HepG2 (cell line): ENCODE measurements around the gene ING1. TPM values are rescaled to one million over a fixed set of nuclear protein-coding genes. Genes with fewer than 3 reads are reported as not detected.
A peak's percentile ranks its signal among the peaks of the same experiment; 100 is the strongest.

Source experiments
- ATAC-seq: fragments of 200-7000 bp; cut with Tn5 transposase; 3 replicates; pipeline ENCODE4 v1.9.1; 2020; ENCODE audit warnings: mild to moderate bottlenecking, moderate library complexity
- BruUV-seq: library from RNA; stranded (reverse); fragments of 400-500 nt; replicated peaks from 2 replicates; lab custom pipeline; 2021; lab: Mats Ljungman, UMichigan
- CTCF ChIA-PET: fragments of 300-600 bp; formaldehyde crosslinking; extraction: SDS; loops from one replicate; lab custom pipeline; 2021; ENCODE audit warnings: low total read pairs, inconsistent platforms, low intra/inter-chr PET ratio; lab: Yijun Ruan, JAX
- POLR2A ChIA-PET: fragments of 350-600 bp; sonication (Branson Sonifier 250); formaldehyde crosslinking; loops from one replicate; lab custom pipeline; 2020; ENCODE audit warnings: antibody characterized with exemption, inconsistent platforms; lab: Yijun Ruan, JAX
- DNase-seq: peaks from one replicate; pipeline ENCODE4 v3.0.0-alpha.2; 2015; ENCODE audit warnings: low spot score
- FAIRE-seq: peaks from 3 replicates; lab custom pipeline; 2011; peaks lifted over from hg19 to GRCh38; lab: Jason Lieb, UNC
- H2AFZ ChIP-seq: one replicate; pipeline ENCODE4 v1.6.1; 2011; ENCODE audit warnings: low read length, inconsistent platforms
- H3K27ac ChIP-seq: fragments of 300-600 bp; 3 replicates; pipeline ENCODE4 v1.8.0; 2011; ENCODE audit warnings: mixed run types, mild to moderate bottlenecking, mixed read lengths, low read length, inconsistent platforms; ENCODE audit not compliant: insufficient read depth; ENCODE audit errors: extremely low read length
- H3K27me3 ChIP-seq, 2 experiments: fragments of 200-600 bp in 1 of 2; 2 replicates in 1 of 2; 3 replicates in 1 of 2; pipeline versions ENCODE4 v1.6.0 to v1.8.0; 2011; ENCODE audit warnings: low read length in 2 of 2, mild to moderate bottlenecking in 2 of 2, moderate library complexity in 2 of 2, inconsistent platforms in 1 of 2; ENCODE audit not compliant: insufficient read depth in 2 of 2, control insufficient read depth in 1 of 2
- H3K36me3 ChIP-seq, 2 experiments: fragments of 200-600 bp in 1 of 2; replicated peaks in 1 of 2; 2 replicates in 1 of 2; 3 replicates in 1 of 2; pipeline versions ENCODE4 v1.5.1 to v1.8.0; 2011; ENCODE audit warnings: low read length in 2 of 2, inconsistent platforms in 1 of 2; ENCODE audit not compliant: insufficient read depth in 2 of 2, control insufficient read depth in 1 of 2
- H3K4me1 ChIP-seq: 2 replicates; pipeline ENCODE4 v1.5.1; 2012; ENCODE audit warnings: low read length, inconsistent platforms; ENCODE audit not compliant: insufficient read depth
- H3K4me2 ChIP-seq: 2 replicates; pipeline ENCODE4 v1.6.0; 2011; ENCODE audit warnings: low read depth, low read length, inconsistent platforms
- H3K4me3 ChIP-seq, 3 experiments: fragments of 200-600 bp in 1 of 3; sonication (generic), shearing (Covaris generic) in 1 of 3; replicated peaks in 1 of 3; 2 replicates each; pipeline ENCODE4 v1.5.1; 2011 to 2016; ENCODE audit warnings: low read length in 3 of 3, inconsistent platforms in 2 of 3, low read depth in 2 of 3, mild to moderate bottlenecking in 2 of 3, control low read depth in 1 of 3, mixed read lengths in 1 of 3; ENCODE audit not compliant: insufficient read depth in 1 of 3
- H3K79me2 ChIP-seq: one replicate; pipeline ENCODE4 v1.6.1; 2011; ENCODE audit warnings: low read length, inconsistent platforms; ENCODE audit not compliant: insufficient read depth
- H3K9ac ChIP-seq: 2 replicates; pipeline ENCODE4 v1.6.0; 2011; ENCODE audit warnings: mild to moderate bottlenecking, low read depth, low read length, inconsistent platforms; ENCODE audit not compliant: insufficient read depth
- H3K9me3 ChIP-seq: 2 replicates; pipeline ENCODE4 v1.5.1; 2012; ENCODE audit warnings: mild to moderate bottlenecking, low read length
- H4K20me1 ChIP-seq: 2 replicates; pipeline ENCODE4 v1.6.0; 2011; ENCODE audit warnings: inconsistent platforms, mild to moderate bottlenecking, low read length, moderate library complexity; ENCODE audit not compliant: insufficient read depth
- AGO1 ChIP-seq: fragments of 200-400 bp; formaldehyde crosslinking; IDR thresholded peaks from 2 replicates; pipeline ENCODE4 v1.6.1; 2017; ENCODE audit warnings: mild to moderate bottlenecking, low read depth, low read length, moderate library complexity; ENCODE audit not compliant: poor library complexity, severe bottlenecking
- KLF12 ChIP-seq: sonication (generic); formaldehyde crosslinking; IDR thresholded peaks from 2 replicates; pipeline ENCODE4 v1.4.0; 2020; ENCODE audit warnings: missing genetic modification reagents, borderline replicate concordance
- MAFG ChIP-seq: sonication (generic); formaldehyde crosslinking; IDR thresholded peaks from 2 replicates; pipeline ENCODE4 v1.5.1; 2020; ENCODE audit warnings: mild to moderate bottlenecking, missing genetic modification reagents
- MLLT10 ChIP-seq: sonication (generic); formaldehyde crosslinking; IDR thresholded peaks from 2 replicates; pipeline ENCODE4 v1.4.0; 2020; ENCODE audit warnings: missing genetic modification reagents
- NCOA1 ChIP-seq: sonication (generic); formaldehyde crosslinking; IDR thresholded peaks from 2 replicates; pipeline ENCODE4 v1.9.0; 2021; ENCODE audit warnings: missing genetic modification reagents
- PLRG1 ChIP-seq: fragments of 450-650 bp; conservative IDR thresholded peaks from 2 replicates; pipeline ENCODE4 v1.6.1; 2016
- POLR2A ChIP-seq, 2 experiments: IDR thresholded peaks; 2 replicates each; pipeline ENCODE4 v1.6.1; 2011; ENCODE audit warnings: low read depth in 2 of 2, low read length in 2 of 2, mild to moderate bottlenecking in 1 of 2, moderate library complexity in 1 of 2; ENCODE audit not compliant: insufficient read depth in 1 of 2
- TCF7 ChIP-seq: sonication (generic); IDR thresholded peaks from 2 replicates; pipeline ENCODE4 v1.6.1; 2016; ENCODE audit warnings: antibody characterized with exemption, low read depth
- TGIF2 ChIP-seq: IDR thresholded peaks from 2 replicates; pipeline ENCODE4 v1.6.1; 2016; ENCODE audit warnings: control low read depth, missing compliant biosample characterization
- ZBTB1 ChIP-seq: sonication (generic); formaldehyde crosslinking; IDR thresholded peaks from 2 replicates; pipeline ENCODE4 v1.4.0; 2020; ENCODE audit warnings: missing genetic modification reagents, borderline replicate concordance
- ZMYM3 ChIP-seq: sonication (generic); formaldehyde crosslinking; IDR thresholded peaks from 2 replicates; pipeline ENCODE4 v1.5.1; 2020; ENCODE audit warnings: mild to moderate bottlenecking, missing genetic modification reagents
- ZNF251 ChIP-seq: sonication (generic); formaldehyde crosslinking; IDR thresholded peaks from 2 replicates; pipeline ENCODE4 v1.9.0; 2021; ENCODE audit warnings: mild to moderate bottlenecking, missing genetic modification reagents
- ZNF335 ChIP-seq: sonication (generic); formaldehyde crosslinking; IDR thresholded peaks from 2 replicates; pipeline ENCODE4 v1.4.0; 2020; ENCODE audit warnings: missing genetic modification reagents
- ZSCAN21 ChIP-seq: sonication (generic); formaldehyde crosslinking; IDR thresholded peaks from 2 replicates; pipeline ENCODE4 v1.8.0; 2022; ENCODE audit warnings: mild to moderate bottlenecking, missing genetic modification reagents, moderate library complexity, borderline replicate concordance
- WGBS: methylation state at CpG from one replicate; pipeline ENCODE4 v1.1.6; 2017; ENCODE audit warnings: low lambda C conversion rate; 5-methylcytosine and 5-hydroxymethylcytosine counted together
- in situ Hi-C: cut with HindIII; loops from 2 replicates; pipeline ENCODE4 v1.10.0; 2017; ENCODE audit warnings: low pct_unique_long_range_greater_than_20kb; ENCODE audit not compliant: extremely low pct_ligation_motif_present
- intact Hi-C: fragments of 100-400 bp; cut with micrococcal nuclease; formaldehyde crosslinking; loops from one replicate; pipeline ENCODE4 v1.10.0; 2022; ENCODE audit not compliant: unreplicated experiment
- polyA plus RNA-seq, 8 experiments: library from polyadenylated mRNA; depleted of rRNA in 3 of 8; stranded (reverse) in 7 of 8; unstranded in 1 of 8; fragments of >200 nt; fragmentation: Illumina TruSeq in 4 of 8; extraction: Trizol in 4 of 8; gene quantifications; 2 replicates each; pipeline versions ENCODE4 v1.2.1 to v1.2.3, GENCODE V29; 2011 to 2016; ENCODE audit warnings: low read depth in 4 of 8, missing spikeins in 1 of 8, mixed read lengths in 1 of 8; ENCODE audit not compliant: insufficient read depth in 1 of 8
- total RNA-seq, 5 experiments: library from RNA; depleted of rRNA; stranded (reverse); fragments of >200 nt; fragmentation: Illumina TruSeq; extraction: Trizol; gene quantifications; 2 replicates each; pipeline ENCODE4 v1.2.3, GENCODE V29; 2016; ENCODE audit warnings: low read depth in 1 of 5
- TF ChIP-seq, protein P1 (sequence below): sonication (generic); formaldehyde crosslinking; IDR thresholded peaks from 2 replicates; pipeline ENCODE4 v1.5.1; 2020; ENCODE audit warnings: missing genetic modification reagents, mild to moderate bottlenecking, borderline replicate concordance
- TF ChIP-seq, protein P2 (sequence below): IDR thresholded peaks from 2 replicates; pipeline ENCODE4 v1.6.1; 2012; ENCODE audit warnings: low read depth, low read length, improper control_type of control experiment
- TF ChIP-seq, protein P3 (sequence below): sonication (generic); formaldehyde crosslinking; IDR thresholded peaks from 2 replicates; pipeline ENCODE4 v1.8.0; 2022; ENCODE audit warnings: low read depth, missing genetic modification reagents

ING1 gene
- total and polyA plus RNA-seq, 2 of the 13 experiments (the other 11 are each of a cell fraction or from before 2014, with no cell fraction given) = 8.1 to 16.1 TPM

DNA sequence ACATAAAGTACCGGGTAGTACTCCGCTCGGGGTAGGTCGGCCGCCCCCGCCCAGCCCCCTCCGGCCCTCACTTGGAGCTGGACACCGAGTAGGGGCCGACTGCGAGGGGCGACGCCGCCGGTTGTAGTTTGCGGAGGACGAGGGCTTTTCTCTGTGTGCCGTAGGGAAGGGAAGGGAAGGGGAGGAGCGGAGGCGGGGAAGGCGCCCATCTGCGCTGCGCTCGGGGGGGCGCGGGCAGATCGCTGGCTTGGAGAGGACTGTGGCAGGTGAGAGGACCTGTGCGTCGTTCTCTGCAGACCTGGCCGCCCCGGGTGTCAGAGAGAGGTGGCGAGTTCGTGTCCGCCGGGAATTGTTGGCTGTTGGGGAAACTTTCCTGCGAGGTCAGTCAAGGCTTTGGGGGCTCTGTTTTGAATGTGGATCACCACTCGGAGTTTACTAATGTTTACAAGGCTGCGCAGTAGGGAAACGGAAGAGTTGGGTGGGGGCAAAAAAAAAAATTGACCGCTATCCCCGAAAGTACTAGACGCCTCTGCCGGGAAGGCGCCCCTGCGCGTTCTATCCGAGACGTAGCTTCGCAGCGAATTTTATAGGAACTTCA is 1.4 kb downstream of the ING1 start (continued):
- TF ChIP-seq TCF7 = no peak
- TF ChIP-seq, protein P1, sequence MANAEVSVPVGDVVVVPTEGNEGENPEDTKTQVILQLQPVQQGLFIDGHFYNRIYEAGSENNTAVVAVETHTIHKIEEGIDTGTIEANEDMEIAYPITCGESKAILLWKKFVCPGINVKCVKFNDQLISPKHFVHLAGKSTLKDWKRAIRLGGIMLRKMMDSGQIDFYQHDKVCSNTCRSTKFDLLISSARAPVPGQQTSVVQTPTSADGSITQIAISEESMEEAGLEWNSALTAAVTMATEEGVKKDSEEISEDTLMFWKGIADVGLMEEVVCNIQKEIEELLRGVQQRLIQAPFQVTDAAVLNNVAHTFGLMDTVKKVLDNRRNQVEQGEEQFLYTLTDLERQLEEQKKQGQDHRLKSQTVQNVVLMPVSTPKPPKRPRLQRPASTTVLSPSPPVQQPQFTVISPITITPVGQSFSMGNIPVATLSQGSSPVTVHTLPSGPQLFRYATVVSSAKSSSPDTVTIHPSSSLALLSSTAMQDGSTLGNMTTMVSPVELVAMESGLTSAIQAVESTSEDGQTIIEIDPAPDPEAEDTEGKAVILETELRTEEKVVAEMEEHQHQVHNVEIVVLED (CRISPR knock-in tag) = no peak; the same call in 1 of the 2 replicates
- TF ChIP-seq, all 625 proteins: peak for 130

- CTCF ChIA-PET = no interaction called here
- no peak overlapping the region for H2AFZ ChIP-seq
- TF ChIP-seq, protein P2, sequence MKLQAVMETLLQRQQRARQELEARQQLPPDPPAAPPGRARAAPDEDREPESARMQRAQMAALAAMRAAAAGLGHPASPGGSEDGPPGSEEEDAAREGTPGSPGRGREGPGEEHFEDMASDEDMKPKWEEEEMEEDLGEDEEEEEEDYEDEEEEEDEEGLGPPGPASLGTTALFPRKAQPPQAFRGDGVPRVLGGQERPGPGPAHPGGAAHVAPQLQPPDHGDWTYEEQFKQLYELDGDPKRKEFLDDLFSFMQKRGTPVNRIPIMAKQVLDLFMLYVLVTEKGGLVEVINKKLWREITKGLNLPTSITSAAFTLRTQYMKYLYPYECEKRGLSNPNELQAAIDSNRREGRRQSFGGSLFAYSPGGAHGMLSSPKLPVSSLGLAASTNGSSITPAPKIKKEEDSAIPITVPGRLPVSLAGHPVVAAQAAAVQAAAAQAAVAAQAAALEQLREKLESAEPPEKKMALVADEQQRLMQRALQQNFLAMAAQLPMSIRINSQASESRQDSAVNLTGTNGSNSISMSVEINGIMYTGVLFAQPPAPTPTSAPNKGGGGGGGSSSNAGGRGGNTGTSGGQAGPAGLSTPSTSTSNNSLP = no peak; the same call in 1 of the 2 replicates
- TF ChIP-seq, protein P3, sequence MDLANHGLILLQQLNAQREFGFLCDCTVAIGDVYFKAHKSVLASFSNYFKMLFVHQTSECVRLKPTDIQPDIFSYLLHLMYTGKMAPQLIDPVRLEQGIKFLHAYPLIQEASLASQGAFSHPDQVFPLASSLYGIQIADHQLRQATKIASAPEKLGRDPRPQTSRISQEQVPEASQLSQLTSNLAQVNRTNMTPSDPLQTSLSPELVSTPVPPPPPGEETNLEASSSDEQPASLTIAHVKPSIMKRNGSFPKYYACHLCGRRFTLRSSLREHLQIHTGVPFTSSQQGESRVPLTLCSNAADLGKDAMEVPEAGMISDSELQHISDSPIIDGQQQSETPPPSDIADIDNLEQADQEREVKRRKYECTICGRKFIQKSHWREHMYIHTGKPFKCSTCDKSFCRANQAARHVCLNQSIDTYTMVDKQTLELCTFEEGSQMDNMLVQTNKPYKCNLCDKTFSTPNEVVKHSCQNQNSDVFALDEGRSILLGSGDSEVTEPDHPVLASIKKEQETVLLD (CRISPR knock-in tag) = no peak
- TF ChIP-seq MAFG (CRISPR knock-in tag) = no peak
- no peak for TF ChIP-seq AGO1
- TF ChIP-seq ZNF251 (CRISPR knock-in tag) = no peak
- no peak; a peak in 1 of 4 replicates for TF ChIP-seq POLR2A (IDR thresholded peaks at IDR 0.05; ENCODE audit: insufficient read depth in 1 of 2, low read depth in 2 of 2, low read length in 2 of 2)
- no peak; the same call in 1 of the 2 replicates for TF ChIP-seq KLF12 (CRISPR knock-in tag)
- TF ChIP-seq TGIF2 (CRISPR knock-in tag) = no peak
- no peak for TF ChIP-seq NCOA1
- no peak for TF ChIP-seq ZBTB1 (CRISPR knock-in tag)
- no peak for TF ChIP-seq PLRG1
- no peak for TF ChIP-seq ZNF335 (CRISPR knock-in tag)
- TF ChIP-seq ZMYM3 = no peak
- peak; percentile 48; the same call in 1 of the 2 replicates for TF ChIP-seq ZSCAN21 (CRISPR knock-in tag)
- TF ChIP-seq MLLT10 = no peak
Measured at GRCh38 chr13:110715395-110716246, 2.1 kb downstream of the ING1 start.

More at GRCh38 chr13:110715395-110716246, 2.1 kb downstream of the ING1 start:
- Histone ChIP-seq H3K9me3 (no peaks in the 10 kb centered on the region), H4K20me1 (peaks cover 30% of the 10 kb centered on the region), H3K9ac (peak overlapping the region; percentile 92), H3K27ac (peak overlapping the region; percentile 89), H3K4me2 (peak overlapping the region; percentile 73), H3K79me2 (peaks cover 60% of the 10 kb centered on the region), H3K36me3 (peaks cover 2 to 14% of the 10 kb centered on the region in 2 experiments; a peak in 3 of 5 replicates), H3K4me1 (peaks cover 16% of the 10 kb centered on the region), H3K27me3 (no peaks in the 10 kb centered on the region; a peak in 1 of 5 replicates), H3K4me3 (peak overlapping the region; percentile 76 to 98 (median 96))
- WGBS = under 1% methylated on average over 45 of the region's 74 CpGs
- in situ Hi-C loops = no loop called here
- intact Hi-C loops = loop anchor here (1.0 to 10.0 kb wide), 5 partner anchors 31 to 261 kb away; no protein-coding TSS in a partner anchor
- FAIRE-seq (peak; percentile 96), ATAC-seq (peak; percentile 75), DNase-seq (peak; percentile 99)
- POLR2A ChIA-PET = interaction anchor here (0.6 to 2.8 kb wide), 20 partner anchors 8 to 200 kb away, joined by 3 to 22 read pairs (median 4); partner anchors contain the start of genes ANKRD10, CARS2, NAXD and RAB20
- TSS peak; percentile 60 for BruUV-seq
